DMS114 treated with DMSO at 0.1 percent for 48 hours (cell line): ENCODE results near the gene CEACAM7.
"Not testable (repeated sequence)": the region's sequence is repeated elsewhere in the genome, so short reads cannot be mapped to it uniquely, and the experiment has no call there.

Experiments used
- DNase-seq: peaks from one replicate; lab custom pipeline; 2025; ENCODE audit not compliant: unreplicated experiment; lab: John Stamatoyannopoulos, UW

CEACAM7 gene

DNA sequence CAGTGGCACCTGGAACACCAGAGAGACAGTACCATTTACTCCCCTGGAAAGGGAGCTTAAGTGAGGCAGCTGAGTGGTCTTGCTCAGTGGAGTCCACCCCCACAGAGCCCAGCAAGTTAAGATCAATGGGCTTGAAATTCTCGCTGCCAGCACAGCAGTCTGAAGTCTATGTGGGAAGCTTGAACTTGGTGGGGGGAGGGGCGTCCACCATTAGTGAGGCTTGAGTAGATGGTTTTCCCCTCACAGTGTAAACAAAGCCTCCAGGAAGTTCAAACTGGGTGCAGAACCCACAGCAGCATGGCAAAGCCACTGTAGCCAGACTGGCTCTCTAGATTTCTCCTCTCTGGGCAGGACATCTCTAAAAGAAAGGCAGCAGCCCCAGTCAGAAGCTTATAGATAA is 30.9 kb downstream of the CEACAM7 start:
- DNase-seq = no peak

- not testable (repeated sequence) for DNase-seq
Measured at GRCh38 chr19:41656756-41657155, 31.3 kb downstream of the CEACAM7 start.

DNA sequence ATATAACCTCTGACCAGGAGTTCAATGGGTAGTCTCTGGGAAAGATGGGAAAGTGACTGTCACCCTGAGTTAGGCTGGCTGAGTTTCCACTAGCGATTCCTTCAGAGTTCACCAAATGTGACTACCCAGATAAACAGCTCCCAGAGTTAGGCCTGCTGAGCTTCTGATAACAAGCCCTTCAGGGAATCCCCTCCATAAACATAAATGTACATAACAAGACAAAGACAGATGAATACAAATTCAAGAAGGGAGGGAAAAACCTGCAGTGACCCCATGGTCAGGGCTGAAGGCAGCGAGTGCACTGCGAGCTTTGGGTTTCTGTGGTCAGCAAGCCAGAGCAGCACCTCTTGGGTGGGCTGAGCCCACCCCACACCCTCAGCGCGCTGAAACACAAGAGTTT is 35.8 kb downstream of the CEACAM7 start:
- DNase-seq = no peak

GRCh38 chr19:41649827-41650226 is 38.2 kb downstream of the CEACAM7 start:
- DNase-seq = no peak

DNA sequence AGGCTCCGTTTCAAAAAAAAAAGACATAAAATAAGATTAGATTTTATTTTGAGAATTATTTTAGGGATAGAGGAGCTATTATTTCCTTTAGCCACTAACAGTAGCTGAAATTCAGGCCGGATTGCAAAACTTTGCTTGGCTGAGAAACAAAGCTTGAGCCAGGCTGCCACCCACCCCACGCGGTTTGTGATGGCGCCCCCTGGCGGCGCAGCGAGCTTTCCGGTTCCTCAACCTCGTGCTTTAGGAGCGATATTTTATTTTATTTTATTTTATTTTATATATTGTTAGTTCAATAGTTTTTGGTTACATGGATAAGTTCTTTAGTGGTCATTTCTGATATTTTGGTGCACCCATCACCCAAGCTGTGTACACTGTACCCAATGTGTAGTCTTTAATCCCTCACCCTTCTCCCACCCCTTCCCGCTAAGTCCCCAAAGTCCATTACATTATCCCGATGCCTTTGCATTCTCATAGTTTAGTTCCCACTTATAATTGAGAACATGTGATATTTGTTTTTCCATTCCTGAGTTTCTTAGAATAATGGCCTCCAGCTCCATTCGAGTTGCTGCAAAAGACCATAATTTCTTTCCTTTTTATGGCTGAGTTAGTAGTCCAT is 41.4 kb downstream of the CEACAM7 start:
- DNase-seq = no peak

GRCh38 chr19:41641879-41642485 is 46.1 kb downstream of the CEACAM7 start:
- DNase-seq = peak; percentile 60

DNA sequence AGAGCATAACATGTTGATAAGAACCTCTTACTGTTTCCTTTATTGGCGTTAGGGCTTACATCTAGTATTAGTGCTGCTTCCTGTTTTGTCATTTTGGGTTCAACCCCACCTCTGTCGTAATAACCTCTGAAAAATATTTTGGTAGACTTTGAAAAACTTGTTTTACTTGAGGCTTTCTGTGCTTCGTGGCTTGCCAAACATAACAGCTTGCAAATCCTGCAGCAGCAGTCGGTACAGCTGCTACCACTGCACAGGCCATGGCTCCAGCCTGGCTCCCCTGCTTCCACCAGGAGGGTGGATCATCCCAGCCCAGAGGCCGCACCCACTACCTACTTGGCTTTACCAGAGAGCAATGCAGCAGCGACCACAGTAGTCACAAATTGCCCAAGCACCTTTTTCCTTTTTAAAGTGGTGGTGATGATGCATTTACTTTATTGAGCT is 49.4 kb downstream of the CEACAM7 start:
- no peak for DNase-seq

DNA sequence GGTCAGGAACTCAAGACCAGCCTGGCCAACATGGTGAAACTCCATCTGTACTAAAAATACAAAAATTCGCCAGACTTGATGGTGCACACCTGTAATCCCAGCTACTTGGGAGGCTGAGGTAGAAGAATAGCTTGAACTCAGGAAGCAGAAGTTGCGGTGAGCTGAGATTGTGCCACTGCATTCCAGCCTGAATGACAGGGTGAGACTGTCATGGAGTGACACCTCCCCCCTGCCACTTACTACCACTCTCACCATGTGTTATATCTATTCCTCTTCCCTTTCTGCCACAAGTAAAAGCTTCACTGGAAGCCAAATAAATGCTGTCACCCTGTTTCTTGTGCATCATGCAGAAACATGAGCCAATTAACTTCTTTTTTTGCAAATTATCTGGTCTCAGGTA is 50.6 kb downstream of the CEACAM7 start:
- no peak for DNase-seq

DNA sequence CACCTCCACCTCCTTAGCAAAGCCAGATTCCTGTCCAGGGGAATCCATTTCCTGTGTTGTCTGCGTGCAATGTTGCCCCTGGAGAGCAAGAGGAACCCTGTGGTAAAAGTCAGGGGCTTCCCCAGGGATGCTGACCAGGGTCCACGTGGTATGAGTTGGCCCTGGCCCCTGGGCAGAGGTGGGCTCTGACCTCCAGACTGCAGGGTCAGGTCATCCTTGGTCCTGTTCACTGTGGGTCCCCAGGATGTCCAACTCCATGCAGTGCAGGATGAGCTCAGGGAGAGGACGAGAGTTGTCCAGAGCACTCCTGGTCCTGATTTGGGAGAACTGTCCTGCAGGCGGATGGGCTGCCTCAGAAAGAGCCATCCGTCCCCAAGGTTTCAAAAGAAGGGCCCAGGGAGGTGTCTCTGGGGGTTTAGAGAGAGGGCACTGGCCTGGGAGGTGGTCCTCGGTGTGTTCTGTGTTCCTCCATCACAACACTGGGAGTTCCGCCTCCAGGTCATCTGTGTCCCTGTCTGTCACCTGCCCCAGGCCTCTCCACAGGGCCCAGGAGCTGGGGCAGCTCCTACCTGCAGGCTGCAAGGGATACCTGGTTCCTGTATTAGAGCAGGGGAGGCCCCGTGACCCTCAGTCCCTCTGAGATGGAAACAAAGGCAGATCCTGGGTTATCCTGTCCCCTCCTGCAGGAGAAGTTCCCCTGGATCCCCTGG is 59.9 kb downstream of the CEACAM7 start:
- DNase-seq = no peak

DNA sequence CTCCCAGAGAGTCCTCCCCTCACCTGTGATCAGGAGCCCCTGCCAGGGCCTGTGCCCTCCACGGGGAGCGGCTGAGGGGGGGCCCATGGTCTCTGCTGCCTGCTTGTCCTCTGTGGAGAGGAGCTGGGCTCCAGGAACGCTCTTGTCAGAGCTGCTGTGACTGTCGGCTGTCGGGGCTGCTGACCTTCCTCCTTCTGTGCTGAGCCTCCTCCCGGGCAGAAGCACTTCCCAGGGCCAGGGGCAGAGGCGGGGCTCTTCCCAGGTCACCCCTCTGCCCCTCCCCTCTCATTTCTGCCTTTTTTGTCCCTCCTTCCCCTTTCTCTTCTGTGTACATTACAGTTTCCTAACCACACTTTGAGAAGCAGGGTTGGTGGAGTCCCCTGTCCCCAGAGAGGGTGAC is 61.2 kb downstream of the CEACAM7 start, which contains the start of gene CEACAM4:
CEACAM4 (minus strand) TSS at position 198 of the 400 bp plus-strand sequence; CDS start at position 87, 111 bp downstream.
- no peak for DNase-seq

DNA sequence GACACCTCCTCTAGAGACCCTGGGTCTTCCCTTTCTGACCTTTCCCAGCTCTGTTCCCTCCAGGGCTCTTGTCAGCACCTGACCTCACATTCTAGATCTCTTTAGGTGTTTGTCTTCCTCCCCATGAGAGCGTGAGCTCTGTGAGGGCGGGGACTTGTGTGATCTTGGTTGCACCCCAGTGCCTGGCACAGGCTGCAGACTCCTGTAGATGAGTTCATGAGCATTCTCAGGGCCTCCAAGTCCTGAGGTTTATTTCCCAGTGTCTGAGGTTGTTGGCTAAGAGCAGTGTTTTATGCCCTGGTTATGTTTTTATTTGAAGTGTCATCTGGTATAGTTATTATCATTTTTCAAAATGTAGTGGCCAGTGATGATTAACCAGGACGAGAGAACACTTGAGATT is 61.8 kb downstream of the CEACAM7 start:
- no peak for DNase-seq

- DNase-seq = no peak
Measured at GRCh38 chr19:41624937-41625336, 63.1 kb downstream of the CEACAM7 start.

DNA sequence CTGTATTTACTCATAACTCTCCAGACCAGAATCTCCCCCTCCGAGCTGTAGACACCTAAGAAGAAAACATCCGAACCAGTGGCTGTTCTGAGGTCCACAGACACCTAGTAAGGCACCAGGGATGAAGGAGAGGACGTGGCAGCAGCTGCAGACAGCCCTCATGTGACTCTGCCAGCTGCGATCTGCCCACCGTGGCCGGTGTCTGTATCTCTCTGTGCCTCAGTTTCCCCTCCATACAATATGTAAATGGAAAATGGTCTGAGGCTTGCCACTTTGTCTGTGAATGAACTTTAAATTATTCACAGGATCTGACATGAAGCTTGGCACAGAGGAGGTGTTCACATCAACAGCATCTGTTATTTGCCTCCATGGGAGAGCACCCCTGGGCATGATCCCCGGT is 63.6 kb downstream of the CEACAM7 start:
- DNase-seq = no peak

DNA sequence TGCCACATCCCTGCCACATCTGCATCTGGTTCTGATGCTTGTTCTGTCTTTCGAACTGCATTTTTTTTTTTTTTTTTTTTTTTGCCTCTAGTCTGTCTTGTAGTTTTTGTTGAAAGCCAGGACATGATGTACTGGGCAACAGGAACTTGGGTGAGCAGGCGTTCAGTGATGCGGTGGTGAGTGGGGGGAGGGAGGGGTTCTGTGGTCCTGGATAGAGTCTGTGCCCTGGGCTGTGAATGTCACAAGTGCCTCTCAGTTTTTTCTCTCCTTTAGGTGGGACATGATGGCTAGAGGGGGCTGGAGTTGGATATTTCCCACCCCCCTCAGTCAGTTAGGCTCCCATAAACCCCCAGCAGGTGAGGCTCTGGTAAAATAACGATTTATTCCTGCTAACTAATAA is 64.7 kb downstream of the CEACAM7 start:
- no peak for DNase-seq
